Fibroblast of skin of left quadriceps (primary cell): ENCODE measurements around the gene PTPRK.

ENCODE experiments used
- DNase-seq, 2 experiments: peaks; one replicate each; pipeline ENCODE4 v3.0.0-alpha.2; 2013; ENCODE audit warnings: low read depth in 2 of 2

Gene PTPRK

GRCh38 chr6:128346569-128346968 is 173.8 kb downstream of the PTPRK start:
- no peak for DNase-seq

GRCh38 chr6:128345278-128345677 is 175.1 kb downstream of the PTPRK start:
- DNase-seq = no peak

- DNase-seq = no peak
Measured at GRCh38 chr6:128343706-128344105, 176.7 kb downstream of the PTPRK start.

GRCh38 chr6:128339635-128340450 is 180.6 kb downstream of the PTPRK start:
- no peak for DNase-seq

GRCh38 chr6:128337619-128338018 is 182.8 kb downstream of the PTPRK start:
- no peak for DNase-seq

GRCh38 chr6:128336436-128337095 is 183.8 kb downstream of the PTPRK start:
- DNase-seq = no peak

- no peak for DNase-seq
Measured at GRCh38 chr6:128335963-128336362, 184.4 kb downstream of the PTPRK start.

GRCh38 chr6:128333581-128334223 is 186.7 kb downstream of the PTPRK start:
- no peak for DNase-seq

GRCh38 chr6:128327890-128328289 is 192.5 kb downstream of the PTPRK start:
- no peak for DNase-seq

- DNase-seq = no peak
Measured at GRCh38 chr6:128323011-128323410, 197.4 kb downstream of the PTPRK start.

- no peak for DNase-seq
Measured at GRCh38 chr6:128319946-128320345, 200.5 kb downstream of the PTPRK start.

- DNase-seq = no peak
Measured at GRCh38 chr6:128319157-128319556, 201.2 kb downstream of the PTPRK start.

- no peak for DNase-seq
Measured at GRCh38 chr6:128316258-128316929, 204.0 kb downstream of the PTPRK start.

- DNase-seq = no peak
Measured at GRCh38 chr6:128314190-128314589, 206.2 kb downstream of the PTPRK start.

GRCh38 chr6:128311944-128312570 is 208.3 kb downstream of the PTPRK start:
- no peak for DNase-seq

- DNase-seq = no peak
Measured at GRCh38 chr6:128310451-128310850, 209.9 kb downstream of the PTPRK start.

GRCh38 chr6:128307671-128308070 is 212.7 kb downstream of the PTPRK start:
- DNase-seq = no peak

GRCh38 chr6:128305976-128306375 is 214.4 kb downstream of the PTPRK start:
- DNase-seq = no peak

- no peak for DNase-seq
Measured at GRCh38 chr6:128305228-128305627, 215.2 kb downstream of the PTPRK start.

GRCh38 chr6:128303870-128304269 is 216.5 kb downstream of the PTPRK start:
- no peak for DNase-seq

GRCh38 chr6:128302942-128303341 is 217.5 kb downstream of the PTPRK start:
- DNase-seq = no peak

GRCh38 chr6:128295670-128296069 is 224.7 kb downstream of the PTPRK start:
- DNase-seq = no peak
